Nephron (organoid): Measurements from ENCODE around the gene KCNMA1.

Experiments used
- H3K27ac Mint-ChIP-seq, 3 experiments: 2 replicates each; pipeline ENCODE4 v1.8.0; 2020; ENCODE audit warnings: mixed read lengths in 3 of 3, mild to moderate bottlenecking in 2 of 3, moderate library complexity in 1 of 3
- H3K27me3 Mint-ChIP-seq: 2 replicates; pipeline ENCODE4 v1.8.0; 2021; ENCODE audit warnings: low read depth, mild to moderate bottlenecking, moderate library complexity, mixed read lengths
- H3K36me3 Mint-ChIP-seq: 2 replicates; pipeline ENCODE4 v1.8.0; 2020; ENCODE audit warnings: low read depth, mixed read lengths
- H3K4me1 Mint-ChIP-seq: 2 replicates; pipeline ENCODE4 v1.8.0; 2020; ENCODE audit warnings: mixed read lengths
- H3K4me3 Mint-ChIP-seq, 3 experiments: 2 replicates each; pipeline ENCODE4 v1.8.0; 2020; ENCODE audit warnings: mild to moderate bottlenecking in 3 of 3, mixed read lengths in 3 of 3, moderate library complexity in 2 of 3
- H3K9me3 Mint-ChIP-seq: 2 replicates; pipeline ENCODE4 v1.8.0; 2020; ENCODE audit warnings: mixed read lengths
- CTCF ChIP-seq, 3 experiments: fragments of 200-600 bp; sonication (generic); IDR thresholded peaks; one replicate each; pipeline ENCODE4 v1.5.0; 2021; ENCODE audit warnings: antibody characterized with exemption in 3 of 3; ENCODE audit not compliant: unreplicated experiment in 3 of 3

Gene KCNMA1

GRCh38 chr10:77165445-77166208 lies 472.0 kb downstream of the KCNMA1 start:
- Mint-ChIP-seq H3K27ac (peak overlapping the region in 2 of 3 experiments; percentile 39 to 60), H3K9me3 (no peaks in the 10 kb centered on the region), H3K27me3 (peaks cover 5% of the 10 kb centered on the region), H3K4me1 (peaks cover 47% of the 10 kb centered on the region), H3K4me3 (peak overlapping the region; percentile 0 to 49 (median 12)), H3K36me3 (no peaks in the 10 kb centered on the region)
- peak; percentile 74 to 81 (median 76) for TF ChIP-seq CTCF (IDR thresholded peaks at IDR 0.05; ENCODE audit: unreplicated experiment in 3 of 3)

- Mint-ChIP-seq H3K4me1 (peaks cover 55% of the 10 kb centered on the region), H3K36me3 (no peaks in the 10 kb centered on the region), H3K9me3 (no peaks in the 10 kb centered on the region), H3K27ac (peak overlapping the region; percentile 23 to 64 (median 60)), H3K27me3 (peaks cover 5% of the 10 kb centered on the region), H3K4me3 (peak overlapping the region in 1 of 3 experiments; percentile 9)
- TF ChIP-seq CTCF (IDR thresholded peaks at IDR 0.05; ENCODE audit: unreplicated experiment in 3 of 3): no peak
These were observed 472.8 kb downstream of the KCNMA1 start for GRCh38 chr10:77164616-77165311.

- no peaks in the 10 kb centered on the region for H3K9me3 Mint-ChIP-seq
- H3K27me3 Mint-ChIP-seq: peaks cover 5% of the 10 kb centered on the region
- peaks cover 65% of the 10 kb centered on the region for H3K4me1 Mint-ChIP-seq
- H3K4me3 Mint-ChIP-seq: peak overlapping the region in 1 of 3 experiments; percentile 1
- H3K36me3 Mint-ChIP-seq: no peaks in the 10 kb centered on the region
- no peak for TF ChIP-seq CTCF (IDR thresholded peaks at IDR 0.05; ENCODE audit: unreplicated experiment in 3 of 3)
- H3K27ac Mint-ChIP-seq: peak overlapping the region; percentile 23 to 64 (median 60)
These were observed 473.8 kb downstream of the KCNMA1 start for GRCh38 chr10:77163670-77164348.

- Mint-ChIP-seq H3K9me3 (no peaks in the 10 kb centered on the region), H3K4me3 (no peak overlapping the region), H3K36me3 (no peaks in the 10 kb centered on the region), H3K27ac (no peak overlapping the region), H3K4me1 (peaks cover 75% of the 10 kb centered on the region), H3K27me3 (peaks cover 5% of the 10 kb centered on the region)
- no peak for TF ChIP-seq CTCF (IDR thresholded peaks at IDR 0.05; ENCODE audit: unreplicated experiment in 3 of 3)
These were observed 474.9 kb downstream of the KCNMA1 start for GRCh38 chr10:77162697-77163096.

- Mint-ChIP-seq H3K4me1 (peaks cover 76% of the 10 kb centered on the region), H3K9me3 (no peaks in the 10 kb centered on the region), H3K36me3 (no peaks in the 10 kb centered on the region)
These were observed 476.9 kb downstream of the KCNMA1 start for GRCh38 chr10:77160679-77161078.

More at GRCh38 chr10:77160679-77161078, 476.9 kb downstream of the KCNMA1 start:
- Mint-ChIP-seq H3K4me3 (no peak overlapping the region), H3K27me3 (peaks cover 2% of the 10 kb centered on the region), H3K27ac (peak overlapping the region; percentile 27 to 59 (median 39))
- no peak for TF ChIP-seq CTCF (IDR thresholded peaks at IDR 0.05; ENCODE audit: unreplicated experiment in 3 of 3)
